MM.1S (cell line): Measurements from ENCODE around the gene TNIP3.

Experiments
- DNase-seq: peaks from one replicate; pipeline ENCODE4 v3.0.0-alpha.2; 2015
- H2AFZ ChIP-seq: fragments of 300-600 bp; sonication (generic); 2 replicates; pipeline ENCODE4 v1.6.0; 2016; ENCODE audit warnings: antibody characterized with exemption, low read length
- H3F3A ChIP-seq: fragments of 300-600 bp; sonication (generic); 2 replicates; pipeline ENCODE4 v1.6.1; 2016; ENCODE audit warnings: mild to moderate bottlenecking, antibody characterized with exemption, low read length, moderate library complexity, mixed read lengths; ENCODE audit not compliant: insufficient read depth
- H3K27ac ChIP-seq: fragments of 300-600 bp; sonication (generic); 2 replicates; pipeline ENCODE4 v1.5.1; 2016; ENCODE audit warnings: mild to moderate bottlenecking, low read length
- H3K27me3 ChIP-seq: fragments of 300-600 bp; sonication (generic); replicated peaks from 2 replicates; pipeline ENCODE4 v1.6.0; 2016; ENCODE audit warnings: low read length; ENCODE audit not compliant: insufficient read depth
- H3K36me3 ChIP-seq: fragments of 300-600 bp; sonication (generic); replicated peaks from 2 replicates; pipeline ENCODE4 v1.6.1; 2016; ENCODE audit warnings: mild to moderate bottlenecking, low read length, mixed read lengths; ENCODE audit not compliant: insufficient read depth
- H3K4me1 ChIP-seq: fragments of 300-600 bp; sonication (generic); 2 replicates; pipeline ENCODE4 v1.6.1; 2016; ENCODE audit warnings: low read length, mixed read lengths
- H3K4me2 ChIP-seq: fragments of 300-600 bp; sonication (generic); 2 replicates; pipeline ENCODE4 v1.6.0; 2016; ENCODE audit warnings: low read depth, low read length
- H3K4me3 ChIP-seq: fragments of 300-600 bp; sonication (generic); 2 replicates; pipeline ENCODE4 v1.5.1; 2016; ENCODE audit warnings: low read length, mixed read lengths
- H3K79me2 ChIP-seq: fragments of 300-600 bp; sonication (generic); 2 replicates; pipeline ENCODE4 v1.6.1; 2016; ENCODE audit warnings: mixed run types, low read length, mixed read lengths
- H3K9ac ChIP-seq: fragments of 300-600 bp; sonication (generic); 2 replicates; pipeline ENCODE4 v1.6.1; 2016; ENCODE audit warnings: low read length, mixed read lengths
- H3K9me2 ChIP-seq: fragments of 300-600 bp; sonication (generic); replicated peaks from 2 replicates; pipeline ENCODE4 v1.6.1; 2016; ENCODE audit warnings: mild to moderate bottlenecking, low read length, mixed read lengths; ENCODE audit not compliant: insufficient read depth
- H3K9me3 ChIP-seq: fragments of 300-600 bp; sonication (generic); replicated peaks from 2 replicates; pipeline ENCODE4 v1.6.1; 2016; ENCODE audit warnings: mild to moderate bottlenecking, low read length, mixed read lengths; ENCODE audit not compliant: insufficient read depth
- H4K20me1 ChIP-seq: fragments of 300-600 bp; sonication (generic); 2 replicates; pipeline ENCODE4 v1.6.1; 2016; ENCODE audit warnings: mild to moderate bottlenecking, low read length, moderate library complexity, mixed read lengths; ENCODE audit not compliant: insufficient read depth
- EZH2 ChIP-seq: fragments of 300-600 bp; sonication (generic); optimal IDR thresholded peaks from 2 replicates; pipeline ENCODE3; 2017; ENCODE audit warnings: low read depth, mild to moderate bottlenecking, antibody characterized with exemption, low read length, mixed read lengths
- EZH2phosphoT487 ChIP-seq: fragments of 300-600 bp; sonication (generic); IDR thresholded peaks from 2 replicates; pipeline ENCODE4 v1.6.1; 2018; ENCODE audit warnings: antibody characterized with exemption, low read length
- TF ChIP-seq, protein P1 (sequence below): fragments of 300-600 bp; sonication (generic); IDR thresholded peaks from 2 replicates; pipeline ENCODE4 v1.5.1; 2016; ENCODE audit warnings: antibody characterized with exemption, low read length, mixed read lengths

The TNIP3 gene

DNA sequence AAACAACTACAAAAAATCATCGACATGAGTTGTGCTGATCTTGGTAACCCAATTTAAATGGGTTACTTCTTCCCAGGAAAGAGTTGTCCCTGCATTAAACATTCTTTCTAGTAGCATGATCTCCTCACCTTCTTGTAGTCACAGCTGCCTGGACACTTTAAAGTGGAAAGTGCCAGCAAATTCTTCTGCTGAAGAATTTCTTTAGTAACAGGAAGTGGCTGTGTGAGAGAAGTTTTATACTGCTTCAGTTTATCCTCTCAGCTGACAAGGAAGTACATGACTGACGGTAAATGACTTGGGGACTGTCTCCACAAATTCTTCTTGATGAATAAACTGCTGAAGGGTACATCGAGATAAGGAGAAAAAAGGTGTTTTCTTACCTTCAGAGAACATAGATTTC is 18.2 kb upstream of the TNIP3 start:
- H3K27ac ChIP-seq = peak overlapping the region; percentile 53; the same call in 1 of the 2 replicates
- peak overlapping the region; percentile 37 for H3K4me3 ChIP-seq
- peak; percentile 63 for DNase-seq

DNA sequence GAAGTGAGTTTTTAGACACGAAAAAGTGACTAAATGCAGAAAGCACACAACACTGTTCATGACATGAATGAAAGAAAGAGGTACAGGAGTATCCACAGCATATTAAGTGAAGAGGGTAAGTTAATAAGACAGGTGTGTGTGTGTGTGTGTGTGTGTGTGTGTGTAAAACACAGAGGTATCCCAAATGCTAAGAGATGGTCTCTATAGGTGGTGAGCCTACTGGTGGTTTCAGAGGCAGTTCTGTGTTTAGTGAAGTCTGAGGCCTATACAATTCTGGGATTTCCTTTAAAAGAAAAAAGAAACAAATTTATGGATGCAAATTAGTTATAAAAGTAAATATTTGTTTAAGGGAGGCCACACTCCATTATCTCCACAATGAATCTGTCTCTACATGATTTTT is 17.4 kb upstream of the TNIP3 start:
- Histone ChIP-seq H3K4me1 (peaks cover 15% of the 10 kb centered on the region), H3F3A (peaks cover 4% of the 10 kb centered on the region; the same call in 1 of the 2 replicates), H3K4me3 (peak overlapping the region; percentile 37; the same call in 1 of the 2 replicates), H4K20me1 (no peaks in the 10 kb centered on the region), H3K9me3 (no peaks in the 10 kb centered on the region), H3K27ac (peak overlapping the region; percentile 53; the same call in 1 of the 2 replicates), H3K79me2 (no peaks in the 10 kb centered on the region), H3K9me2 (no peaks in the 10 kb centered on the region; the same call in 1 of the 2 replicates), H3K9ac (peak overlapping the region; percentile 41; the same call in 1 of the 2 replicates), H3K36me3 (no peaks in the 10 kb centered on the region), H3K4me2 (peak overlapping the region; percentile 55), H3K27me3 (no peaks in the 10 kb centered on the region), H2AFZ (peak overlapping the region; percentile 72; the same call in 1 of the 2 replicates)
- no peak for TF ChIP-seq EZH2phosphoT487
- no peak for TF ChIP-seq EZH2
- TF ChIP-seq, protein P1, sequence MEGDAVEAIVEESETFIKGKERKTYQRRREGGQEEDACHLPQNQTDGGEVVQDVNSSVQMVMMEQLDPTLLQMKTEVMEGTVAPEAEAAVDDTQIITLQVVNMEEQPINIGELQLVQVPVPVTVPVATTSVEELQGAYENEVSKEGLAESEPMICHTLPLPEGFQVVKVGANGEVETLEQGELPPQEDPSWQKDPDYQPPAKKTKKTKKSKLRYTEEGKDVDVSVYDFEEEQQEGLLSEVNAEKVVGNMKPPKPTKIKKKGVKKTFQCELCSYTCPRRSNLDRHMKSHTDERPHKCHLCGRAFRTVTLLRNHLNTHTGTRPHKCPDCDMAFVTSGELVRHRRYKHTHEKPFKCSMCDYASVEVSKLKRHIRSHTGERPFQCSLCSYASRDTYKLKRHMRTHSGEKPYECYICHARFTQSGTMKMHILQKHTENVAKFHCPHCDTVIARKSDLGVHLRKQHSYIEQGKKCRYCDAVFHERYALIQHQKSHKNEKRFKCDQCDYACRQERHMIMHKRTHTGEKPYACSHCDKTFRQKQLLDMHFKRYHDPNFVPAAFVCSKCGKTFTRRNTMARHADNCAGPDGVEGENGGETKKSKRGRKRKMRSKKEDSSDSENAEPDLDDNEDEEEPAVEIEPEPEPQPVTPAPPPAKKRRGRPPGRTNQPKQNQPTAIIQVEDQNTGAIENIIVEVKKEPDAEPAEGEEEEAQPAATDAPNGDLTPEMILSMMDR = no peak
- no peak for DNase-seq

More for the DNA sequence above, 18.2 kb upstream of the TNIP3 start:
- Histone ChIP-seq H2AFZ (peak overlapping the region; percentile 72), H3K27me3 (no peaks in the 10 kb centered on the region), H3K36me3 (no peaks in the 10 kb centered on the region), H3F3A (peaks cover 4% of the 10 kb centered on the region; the same call in 1 of the 2 replicates), H3K4me2 (peak overlapping the region; percentile 55), H4K20me1 (no peaks in the 10 kb centered on the region), H3K9me3 (no peaks in the 10 kb centered on the region), H3K9ac (peak overlapping the region; percentile 41), H3K79me2 (no peaks in the 10 kb centered on the region), H3K4me1 (peaks cover 15% of the 10 kb centered on the region), H3K9me2 (no peaks in the 10 kb centered on the region)
- no peak for TF ChIP-seq EZH2phosphoT487
- no peak for TF ChIP-seq EZH2
- TF ChIP-seq, protein P1 = no peak

DNA sequence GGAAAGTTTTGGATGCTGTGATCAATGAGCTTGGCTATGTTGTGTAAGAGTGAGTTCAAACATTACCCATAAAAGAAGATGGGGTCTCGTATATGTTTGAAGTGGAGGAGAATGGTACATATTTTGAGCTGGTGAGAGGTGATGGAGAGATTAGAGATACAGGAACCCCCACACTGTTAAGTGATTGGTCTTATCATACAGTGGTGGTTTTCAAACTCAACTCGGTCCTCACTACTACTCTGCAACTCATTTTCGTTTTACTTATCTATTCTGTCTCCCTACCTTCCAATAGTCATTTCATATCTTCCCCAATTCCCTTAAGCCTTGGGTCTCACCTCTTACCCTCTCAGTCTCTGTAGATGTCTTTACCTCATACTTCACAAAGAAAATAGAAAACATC is 16.4 kb upstream of the TNIP3 start:
- Histone ChIP-seq H3K9me3 (no peaks in the 10 kb centered on the region), H2AFZ (no peak overlapping the region), H3K36me3 (no peaks in the 10 kb centered on the region), H3K4me2 (no peak overlapping the region), H3K9ac (no peak overlapping the region), H3K4me3 (no peak overlapping the region), H3K4me1 (peaks cover 15% of the 10 kb centered on the region), H3K27ac (no peak overlapping the region), H3K79me2 (no peaks in the 10 kb centered on the region), H4K20me1 (no peaks in the 10 kb centered on the region), H3K9me2 (no peaks in the 10 kb centered on the region; the same call in 1 of the 2 replicates), H3F3A (peaks cover 4% of the 10 kb centered on the region; the same call in 1 of the 2 replicates), H3K27me3 (no peaks in the 10 kb centered on the region)
- TF ChIP-seq EZH2 (no peak), EZH2phosphoT487 (no peak)
- TF ChIP-seq, protein P1 = no peak
- no peak for DNase-seq
